ENCODE measurements around the gene RNF121.

Gene RNF121

GRCh38 chr11:72024069-72024754 lies 95.4 kb downstream of the RNF121 start:
- H3K9me3 Mint-ChIP-seq, result no peaks in the 10 kb centered on the region
- peaks cover 74% of the 10 kb centered on the region for H3K36me3 Mint-ChIP-seq (ENCODE audit: low read depth)
- H3K4me1 Mint-ChIP-seq, result peaks cover 37% of the 10 kb centered on the region
- H3K27me3 Mint-ChIP-seq (ENCODE audit: low read depth), result no peaks in the 10 kb centered on the region
- no peak overlapping the region for H3K4me3 Mint-ChIP-seq
- peak overlapping the region in 1 of 3 experiments; percentile 73 for H3K27ac Mint-ChIP-seq
- TF ChIP-seq CTCF (IDR thresholded peaks at IDR 0.05; ENCODE audit: unreplicated experiment in 3 of 3), result no peak

GRCh38 chr11:72026090-72026489 lies 97.2 kb downstream of the RNF121 start:
- peak overlapping the region; percentile 73 to 86 (median 84) for H3K27ac Mint-ChIP-seq
- no peak for TF ChIP-seq CTCF (IDR thresholded peaks at IDR 0.05; ENCODE audit: unreplicated experiment in 3 of 3)
- no peaks in the 10 kb centered on the region for H3K27me3 Mint-ChIP-seq (ENCODE audit: low read depth)
- no peaks in the 10 kb centered on the region for H3K9me3 Mint-ChIP-seq
- H3K4me3 Mint-ChIP-seq, result peak overlapping the region in 1 of 3 experiments; percentile 60
- H3K36me3 Mint-ChIP-seq (ENCODE audit: low read depth), result peaks cover 66% of the 10 kb centered on the region
- peaks cover 47% of the 10 kb centered on the region for H3K4me1 Mint-ChIP-seq

- Mint-ChIP-seq H3K9me3 (no peaks in the 10 kb centered on the region), H3K27me3 (ENCODE audit: low read depth) (no peaks in the 10 kb centered on the region), H3K4me1 (peaks cover 34% of the 10 kb centered on the region), H3K36me3 (ENCODE audit: low read depth) (peaks cover 48% of the 10 kb centered on the region), H3K27ac (peak overlapping the region; percentile 83 to 94 (median 84)), H3K4me3 (peak overlapping the region; percentile 4 to 21 (median 18))
- no peak for TF ChIP-seq CTCF (IDR thresholded peaks at IDR 0.05; ENCODE audit: unreplicated experiment in 3 of 3)
These were observed 101.7 kb downstream of the RNF121 start for GRCh38 chr11:72030472-72031045.

GRCh38 chr11:72036687-72037086 lies 107.8 kb downstream of the RNF121 start:
- Mint-ChIP-seq H3K9me3 (no peaks in the 10 kb centered on the region), H3K36me3 (ENCODE audit: low read depth) (peaks cover 29% of the 10 kb centered on the region), H3K4me1 (peaks cover 16% of the 10 kb centered on the region), H3K27ac (peak overlapping the region; percentile 12 to 68 (median 56)), H3K27me3 (ENCODE audit: low read depth) (no peaks in the 10 kb centered on the region), H3K4me3 (peak overlapping the region in 2 of 3 experiments; percentile 51 to 53)
- TF ChIP-seq CTCF (IDR thresholded peaks at IDR 0.05; ENCODE audit: unreplicated experiment in 3 of 3), result no peak

- Mint-ChIP-seq H3K27ac (no peak overlapping the region), H3K9me3 (no peaks in the 10 kb centered on the region), H3K27me3 (ENCODE audit: low read depth) (peaks cover 3% of the 10 kb centered on the region), H3K4me3 (no peak overlapping the region), H3K36me3 (ENCODE audit: low read depth) (peaks cover 29% of the 10 kb centered on the region), H3K4me1 (peaks cover 26% of the 10 kb centered on the region)
- no peak for TF ChIP-seq CTCF (IDR thresholded peaks at IDR 0.05; ENCODE audit: unreplicated experiment in 3 of 3)
These were observed 108.9 kb downstream of the RNF121 start for GRCh38 chr11:72037554-72038311.
